HPDE6-E6E7 (cell line): ENCODE data around the gene ERBB3.

ENCODE experiments used
- DNase-seq: peaks from one replicate; pipeline ENCODE4 v3.0.0; 2011; ENCODE audit warnings: missing footprints; ENCODE audit errors: extremely low spot score

Gene ERBB3

DNA sequence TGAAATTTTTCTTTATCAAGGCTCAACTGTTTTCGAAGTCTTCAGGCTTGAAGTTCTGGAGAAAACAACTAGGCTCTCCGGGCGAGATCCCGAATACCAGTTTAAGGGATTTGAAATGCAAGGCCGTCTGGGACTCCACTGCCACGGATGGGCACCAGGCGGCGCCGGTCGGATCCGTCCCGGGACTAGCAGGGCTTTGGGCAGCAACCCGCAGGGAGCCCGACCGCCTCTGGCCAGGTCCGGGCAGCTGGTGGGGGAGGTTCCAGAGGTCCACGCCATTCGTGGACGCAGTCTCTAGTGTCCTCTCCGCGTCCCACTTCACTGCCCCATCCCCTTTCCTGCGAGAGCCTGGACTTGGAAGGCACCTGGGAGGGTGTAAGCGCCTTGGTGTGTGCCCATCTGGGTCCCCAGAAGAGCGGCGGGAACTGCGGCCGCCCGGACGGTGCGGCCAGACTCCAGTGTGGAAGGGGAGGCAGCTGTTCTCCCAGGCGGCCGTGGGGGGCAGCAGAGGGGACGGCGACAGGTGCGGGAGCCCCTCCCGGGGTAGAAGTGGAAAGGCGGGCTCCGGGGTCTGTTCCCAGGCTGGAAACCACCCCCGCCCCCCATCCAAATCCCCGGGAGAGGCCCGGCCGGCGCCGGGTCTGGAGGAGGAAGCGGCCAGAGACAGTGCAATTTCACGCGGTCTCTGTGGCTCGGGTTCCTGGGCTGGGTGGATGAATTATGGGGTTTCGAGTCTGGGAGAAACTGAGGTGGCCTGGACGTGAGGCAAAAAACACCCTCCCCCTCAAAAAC, 838 bp upstream of the ERBB3 start:
- peak; percentile 87 for DNase-seq

DNA sequence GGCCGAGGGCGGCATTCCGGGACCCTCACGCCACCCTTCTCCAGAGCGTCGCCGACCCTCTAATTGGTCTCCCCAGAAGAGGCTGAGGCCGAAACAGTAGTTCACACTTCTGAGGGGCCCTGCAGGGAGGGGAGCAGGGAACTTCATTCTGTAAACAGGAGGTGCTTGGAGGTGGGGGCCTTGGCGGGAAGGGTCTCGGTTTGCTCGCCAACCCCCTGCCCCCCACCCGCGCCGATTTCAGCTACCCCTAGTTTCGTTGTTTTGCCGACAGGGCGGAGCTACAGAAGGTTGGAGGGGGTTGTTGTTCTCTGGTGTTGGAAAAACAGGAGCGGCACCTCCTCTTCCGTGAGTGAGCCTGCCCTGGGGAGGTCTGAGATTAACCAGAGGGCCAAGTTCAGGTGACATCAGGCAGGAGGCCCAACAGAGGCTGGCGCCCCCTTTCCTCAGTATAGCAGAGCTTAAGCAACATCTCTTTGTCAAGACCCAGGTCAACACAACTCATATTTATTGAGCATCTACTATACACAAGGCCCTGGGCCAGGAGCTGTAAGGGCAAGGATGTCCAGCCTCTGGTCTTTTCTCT, 682 bp downstream of the ERBB3 start:
- no peak for DNase-seq

DNA sequence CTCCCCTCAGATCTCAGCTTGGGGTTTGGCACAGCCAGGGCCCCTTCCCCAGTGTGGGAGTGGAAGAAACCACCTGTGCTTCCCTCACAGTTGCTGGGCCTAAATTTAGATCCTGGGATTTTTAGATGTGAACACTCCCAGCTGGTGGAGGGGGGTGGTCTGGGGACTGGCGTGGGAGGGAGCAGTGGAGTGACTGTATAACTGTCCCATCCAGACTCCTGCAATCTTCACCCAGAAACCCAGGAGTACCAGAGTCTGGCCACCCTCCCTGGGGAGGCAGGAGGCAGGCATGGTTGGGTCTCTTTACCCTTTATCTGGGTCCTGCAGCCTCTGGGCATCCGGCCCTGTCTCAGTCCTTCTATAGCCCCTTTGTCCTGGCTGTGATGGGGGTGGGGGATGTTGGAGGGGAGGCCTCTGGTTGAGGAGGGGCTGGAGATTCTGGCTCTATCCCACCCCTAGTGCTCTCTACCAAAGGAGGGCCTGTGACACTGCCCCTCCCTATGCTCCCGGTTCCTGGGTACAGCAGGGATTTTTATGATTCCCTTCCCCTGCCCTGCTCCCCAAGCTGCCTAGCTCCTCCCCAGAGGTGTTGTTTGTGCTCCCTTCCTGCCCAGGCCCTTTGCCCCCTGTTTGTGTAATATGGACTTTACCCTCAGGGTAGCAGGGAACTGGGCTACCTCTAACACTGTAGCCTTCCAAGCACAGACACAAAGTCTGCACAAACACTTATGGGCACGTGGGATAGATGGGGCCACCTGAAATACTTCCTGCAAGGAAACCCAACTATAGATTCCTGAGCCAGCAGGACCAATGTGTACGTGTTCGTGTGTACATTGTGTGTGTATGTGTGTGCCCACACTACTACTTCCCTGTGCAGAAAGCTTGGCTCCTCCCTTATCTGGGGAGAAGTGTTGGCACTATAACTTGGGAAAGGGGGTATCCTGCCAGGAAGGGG, 1.7 kb downstream of the ERBB3 start:
- no peak for DNase-seq

DNA sequence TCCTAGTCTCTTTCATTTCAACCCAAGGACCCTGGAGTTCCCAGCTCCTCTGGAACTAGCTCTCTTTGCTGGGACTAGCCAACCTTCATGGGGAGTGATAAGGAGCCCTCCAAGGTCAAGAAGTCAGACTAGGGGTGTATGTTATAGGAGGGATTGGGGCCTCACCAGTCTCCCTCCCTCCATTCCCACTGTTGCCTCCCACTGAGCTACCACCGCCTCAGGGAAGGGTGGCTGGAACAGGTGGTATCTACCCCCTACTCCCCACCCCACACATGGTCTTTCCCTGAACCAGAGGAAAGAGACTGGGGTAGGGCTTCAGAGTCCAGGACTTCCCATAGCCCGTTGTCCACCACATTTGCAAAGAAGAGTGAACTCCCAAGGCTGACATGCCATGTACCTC, 2.4 kb downstream of the ERBB3 start:
- DNase-seq = no peak

DNA sequence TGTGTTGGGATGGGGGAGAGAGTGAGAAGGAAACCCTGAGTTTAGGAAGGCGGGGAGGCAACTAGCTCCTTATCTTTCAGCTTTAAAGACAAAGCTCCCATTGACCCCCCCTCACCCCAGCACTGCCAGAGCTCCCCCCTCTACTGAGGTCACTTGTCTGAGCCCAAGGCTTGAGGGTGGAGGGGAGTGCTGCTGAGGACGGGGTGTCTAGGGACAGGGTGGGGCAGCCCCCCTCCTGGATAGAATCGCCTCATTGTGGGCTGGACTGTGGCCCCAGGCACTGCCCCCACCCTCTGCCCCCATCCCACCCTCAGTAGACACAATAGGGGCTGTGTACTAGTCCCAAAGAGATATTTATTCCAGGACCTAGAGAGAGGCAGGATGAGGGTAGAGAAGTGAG, 3.0 kb downstream of the ERBB3 start:
- DNase-seq = no peak

DNA sequence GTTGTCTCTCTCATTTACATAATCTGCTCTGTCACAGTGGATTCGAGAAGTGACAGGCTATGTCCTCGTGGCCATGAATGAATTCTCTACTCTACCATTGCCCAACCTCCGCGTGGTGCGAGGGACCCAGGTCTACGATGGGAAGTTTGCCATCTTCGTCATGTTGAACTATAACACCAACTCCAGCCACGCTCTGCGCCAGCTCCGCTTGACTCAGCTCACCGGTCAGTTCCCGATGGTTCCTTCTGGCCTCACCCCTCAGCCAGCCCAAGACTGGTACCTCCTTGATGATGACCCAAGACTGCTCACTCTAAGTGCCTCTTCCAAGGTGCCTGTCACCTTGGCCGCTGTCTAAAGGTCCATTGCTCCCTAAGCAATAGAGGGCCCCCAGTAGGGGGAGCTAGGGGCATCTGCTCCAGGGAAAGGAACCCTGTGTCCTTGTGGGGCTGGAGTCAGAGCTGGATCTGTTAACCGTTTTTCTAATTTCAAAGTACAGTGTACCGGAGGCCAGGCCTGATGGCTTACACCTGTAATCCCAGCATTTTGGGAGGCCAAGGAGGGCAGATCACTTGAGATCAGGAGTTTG, 5.1 kb downstream of the ERBB3 start:
- no peak for DNase-seq

DNA sequence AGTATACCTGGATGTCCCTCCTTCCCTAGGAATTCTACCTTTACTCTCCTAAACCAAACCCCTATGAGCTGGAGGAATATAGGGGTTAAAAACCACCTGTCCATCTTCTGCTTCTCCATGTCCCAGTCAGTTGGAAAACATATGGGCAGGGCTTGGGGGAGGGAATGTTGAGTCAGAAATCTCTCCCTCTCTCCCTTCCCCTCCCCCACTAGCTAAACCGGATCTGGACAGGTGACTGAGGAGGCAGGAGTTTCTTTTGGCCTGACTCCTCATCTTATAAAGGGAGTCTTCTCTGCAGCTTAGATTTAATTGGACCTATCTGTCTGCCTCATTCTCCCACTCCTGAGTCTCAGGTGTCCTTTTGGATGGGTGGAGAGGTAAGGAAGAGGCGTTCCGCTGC, 6.1 kb downstream of the ERBB3 start:
- peak; percentile 43 for DNase-seq

DNA sequence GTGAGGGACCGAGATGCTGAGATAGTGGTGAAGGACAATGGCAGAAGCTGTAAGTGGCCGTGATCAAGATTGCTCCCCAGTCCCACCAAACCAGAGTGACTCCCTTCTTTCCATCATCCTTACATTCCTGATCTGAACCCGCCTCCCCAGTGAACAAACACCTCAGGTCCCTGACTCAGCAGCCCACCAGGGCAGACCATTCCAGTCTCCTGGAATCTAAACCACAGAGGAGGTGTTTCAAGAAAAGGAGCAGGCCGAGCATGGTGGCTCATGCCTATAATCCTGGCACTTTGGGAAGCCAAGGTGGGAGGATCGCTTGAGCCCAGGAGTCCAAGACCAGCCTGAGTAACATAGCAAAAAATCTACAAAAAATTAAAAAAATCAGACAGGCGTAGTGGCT, 6.6 kb downstream of the ERBB3 start:
- no peak for DNase-seq

DNA sequence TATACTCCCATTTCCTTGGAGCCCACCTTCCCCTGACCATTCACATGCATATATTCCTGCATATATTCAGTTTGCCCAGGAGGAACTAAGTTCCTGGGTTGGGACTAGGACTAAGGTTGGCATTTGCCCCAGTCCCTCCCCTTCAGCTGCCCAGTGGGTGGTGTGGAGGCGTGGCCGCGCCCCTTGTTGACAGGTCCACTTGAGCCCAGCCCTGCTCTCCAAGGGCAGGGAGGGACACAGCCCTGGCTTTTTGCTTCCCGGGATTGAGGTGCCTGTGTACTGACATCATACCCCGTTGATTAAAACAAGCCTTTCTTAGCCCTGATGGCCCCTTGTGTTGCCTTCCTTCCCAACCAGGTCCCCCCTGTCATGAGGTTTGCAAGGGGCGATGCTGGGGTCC, 7.3 kb downstream of the ERBB3 start:
- DNase-seq = no peak

DNA sequence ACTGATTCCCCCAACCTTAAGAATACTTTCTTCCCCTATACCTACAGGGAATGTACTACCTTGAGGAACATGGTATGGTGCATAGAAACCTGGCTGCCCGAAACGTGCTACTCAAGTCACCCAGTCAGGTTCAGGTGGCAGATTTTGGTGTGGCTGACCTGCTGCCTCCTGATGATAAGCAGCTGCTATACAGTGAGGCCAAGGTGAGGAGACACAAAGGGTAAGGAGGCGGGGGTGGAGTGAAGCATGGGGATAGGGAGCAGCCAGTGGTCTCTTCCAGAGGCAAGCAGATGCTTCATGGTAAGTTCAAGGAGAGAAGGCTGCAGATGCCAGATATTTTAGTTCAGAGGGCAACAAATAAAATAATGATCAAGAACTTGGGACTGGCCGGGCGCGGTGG, 17.8 kb downstream of the ERBB3 start:
- DNase-seq = no peak

DNA sequence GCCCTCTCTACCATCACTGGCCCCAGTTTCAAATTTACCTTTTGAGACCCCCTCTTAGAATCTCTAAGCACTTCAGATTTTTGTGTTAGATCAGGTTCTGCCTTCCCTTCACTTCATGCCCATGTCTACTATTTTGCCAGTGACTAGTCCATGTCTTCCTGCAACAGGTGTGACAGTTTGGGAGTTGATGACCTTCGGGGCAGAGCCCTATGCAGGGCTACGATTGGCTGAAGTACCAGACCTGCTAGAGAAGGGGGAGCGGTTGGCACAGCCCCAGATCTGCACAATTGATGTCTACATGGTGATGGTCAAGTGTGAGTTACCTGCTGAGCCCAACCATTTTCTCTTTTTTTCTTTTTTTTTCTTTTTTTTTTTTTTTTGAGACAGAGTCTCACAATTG, 18.6 kb downstream of the ERBB3 start:
- no peak for DNase-seq

DNA sequence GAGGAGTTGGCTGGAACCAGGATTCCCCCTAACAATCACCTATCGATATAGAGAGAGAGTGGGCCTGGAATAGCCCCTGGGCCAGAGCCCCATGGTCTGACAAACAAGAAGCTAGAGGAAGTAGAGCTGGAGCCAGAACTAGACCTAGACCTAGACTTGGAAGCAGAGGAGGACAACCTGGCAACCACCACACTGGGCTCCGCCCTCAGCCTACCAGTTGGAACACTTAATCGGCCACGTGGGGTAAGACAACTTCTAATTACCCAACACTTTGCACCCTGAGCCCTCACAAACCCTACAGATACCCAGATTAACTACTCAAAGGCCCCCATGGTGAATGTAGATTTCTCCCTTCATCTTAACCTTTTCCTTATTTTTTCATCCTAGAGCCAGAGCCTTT, 19.8 kb downstream of the ERBB3 start:
- no peak for DNase-seq

DNA sequence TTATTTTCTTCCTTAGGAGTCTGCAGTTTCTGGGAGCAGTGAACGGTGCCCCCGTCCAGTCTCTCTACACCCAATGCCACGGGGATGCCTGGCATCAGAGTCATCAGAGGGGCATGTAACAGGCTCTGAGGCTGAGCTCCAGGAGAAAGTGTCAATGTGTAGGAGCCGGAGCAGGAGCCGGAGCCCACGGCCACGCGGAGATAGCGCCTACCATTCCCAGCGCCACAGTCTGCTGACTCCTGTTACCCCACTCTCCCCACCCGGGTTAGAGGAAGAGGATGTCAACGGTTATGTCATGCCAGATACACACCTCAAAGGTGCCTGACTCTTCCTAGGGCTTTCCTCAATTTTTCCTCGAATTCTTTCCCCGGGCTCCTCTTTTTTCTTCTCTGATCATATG, 21.1 kb downstream of the ERBB3 start:
- no peak for DNase-seq

DNA sequence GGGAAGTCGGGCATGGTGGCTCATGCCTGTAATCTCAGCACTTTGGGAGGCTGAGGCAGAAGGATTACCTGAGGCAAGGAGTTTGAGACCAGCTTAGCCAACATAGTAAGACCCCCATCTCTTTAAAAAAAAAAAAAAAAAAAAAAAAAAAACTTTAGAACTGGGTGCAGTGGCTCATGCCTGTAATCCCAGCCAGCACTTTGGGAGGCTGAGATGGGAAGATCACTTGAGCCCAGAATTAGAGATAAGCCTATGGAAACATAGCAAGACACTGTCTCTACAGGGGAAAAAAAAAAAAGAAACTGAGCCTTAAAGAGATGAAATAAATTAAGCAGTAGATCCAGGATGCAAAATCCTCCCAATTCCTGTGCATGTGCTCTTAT, 22.7 kb downstream of the ERBB3 start:
- DNase-seq = no peak

DNA sequence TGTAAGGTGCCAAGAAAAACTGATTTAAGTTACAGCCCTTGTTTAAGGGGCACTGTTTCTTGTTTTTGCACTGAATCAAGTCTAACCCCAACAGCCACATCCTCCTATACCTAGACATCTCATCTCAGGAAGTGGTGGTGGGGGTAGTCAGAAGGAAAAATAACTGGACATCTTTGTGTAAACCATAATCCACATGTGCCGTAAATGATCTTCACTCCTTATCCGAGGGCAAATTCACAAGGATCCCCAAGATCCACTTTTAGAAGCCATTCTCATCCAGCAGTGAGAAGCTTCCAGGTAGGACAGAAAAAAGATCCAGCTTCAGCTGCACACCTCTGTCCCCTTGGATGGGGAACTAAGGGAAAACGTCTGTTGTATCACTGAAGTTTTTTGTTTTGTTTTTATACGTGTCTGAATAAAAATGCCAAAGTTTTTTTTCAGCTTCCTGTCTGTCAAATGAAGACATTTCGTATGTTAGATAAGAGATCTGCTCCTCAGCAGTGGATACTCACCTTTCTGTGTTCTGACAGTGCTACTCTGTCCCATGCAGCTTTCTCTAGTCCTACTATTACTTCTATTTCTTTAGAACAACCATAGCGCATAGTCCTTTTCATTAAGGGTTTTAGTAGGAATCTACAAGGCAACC, 23.2 kb downstream of the ERBB3 start:
- no peak for DNase-seq

DNA sequence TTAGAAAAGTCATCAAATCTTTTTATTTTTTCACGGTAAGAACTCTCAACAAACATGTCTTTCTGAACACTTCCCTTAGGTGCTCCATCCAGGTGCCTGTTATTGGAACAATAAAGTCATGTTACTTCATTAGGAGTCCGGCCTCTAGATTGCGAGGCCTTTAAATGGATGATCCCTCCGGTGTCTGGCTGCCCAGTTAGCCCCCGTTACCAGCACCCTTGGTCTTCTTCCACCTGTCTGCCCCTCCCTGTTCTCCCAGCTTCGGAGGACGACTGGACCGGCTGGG, 23.8 kb downstream of the ERBB3 start:
- DNase-seq = no peak

DNA sequence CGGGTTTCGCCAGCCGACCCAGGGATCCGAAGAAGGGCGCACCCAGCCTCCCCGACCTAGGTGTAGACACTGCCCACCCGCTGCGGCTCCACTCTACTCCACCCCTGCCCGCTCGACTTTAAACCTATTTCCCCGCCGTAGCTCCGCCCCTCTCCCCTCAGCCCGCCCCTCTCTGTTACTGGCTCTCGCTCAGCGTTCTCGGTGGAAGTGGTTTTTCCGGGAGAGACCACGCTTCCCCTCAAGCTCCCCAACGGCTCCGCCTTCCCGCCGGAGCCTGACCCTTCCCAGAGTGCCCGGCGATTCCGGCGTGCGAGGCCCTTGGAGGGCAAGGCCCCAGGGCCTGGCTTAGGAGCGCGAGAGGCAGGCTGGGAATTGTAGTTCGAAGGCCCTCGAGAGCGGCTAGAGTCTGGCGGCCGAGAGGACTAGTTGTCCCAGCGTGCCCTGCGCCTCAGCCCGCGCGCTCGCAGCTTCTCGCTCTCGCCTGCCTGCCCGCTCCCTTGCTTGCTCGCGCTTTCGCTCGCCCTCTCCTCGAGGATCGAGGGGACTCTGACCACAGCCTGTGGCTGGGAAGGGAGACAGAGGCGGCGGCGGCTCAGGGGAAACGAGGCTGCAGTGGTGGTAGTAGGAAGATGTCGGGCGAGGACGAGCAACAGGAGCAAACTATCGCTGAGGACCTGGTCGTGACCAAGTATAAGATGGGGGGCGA, 24.3 kb downstream of the ERBB3 start, which contains the start of gene PA2G4:
TSS of gene PA2G4 (plus strand) at position 451 of the 706 bp plus-strand sequence. CDS start at position 630, 179 bp downstream.
- peak; percentile 98 for DNase-seq

DNA sequence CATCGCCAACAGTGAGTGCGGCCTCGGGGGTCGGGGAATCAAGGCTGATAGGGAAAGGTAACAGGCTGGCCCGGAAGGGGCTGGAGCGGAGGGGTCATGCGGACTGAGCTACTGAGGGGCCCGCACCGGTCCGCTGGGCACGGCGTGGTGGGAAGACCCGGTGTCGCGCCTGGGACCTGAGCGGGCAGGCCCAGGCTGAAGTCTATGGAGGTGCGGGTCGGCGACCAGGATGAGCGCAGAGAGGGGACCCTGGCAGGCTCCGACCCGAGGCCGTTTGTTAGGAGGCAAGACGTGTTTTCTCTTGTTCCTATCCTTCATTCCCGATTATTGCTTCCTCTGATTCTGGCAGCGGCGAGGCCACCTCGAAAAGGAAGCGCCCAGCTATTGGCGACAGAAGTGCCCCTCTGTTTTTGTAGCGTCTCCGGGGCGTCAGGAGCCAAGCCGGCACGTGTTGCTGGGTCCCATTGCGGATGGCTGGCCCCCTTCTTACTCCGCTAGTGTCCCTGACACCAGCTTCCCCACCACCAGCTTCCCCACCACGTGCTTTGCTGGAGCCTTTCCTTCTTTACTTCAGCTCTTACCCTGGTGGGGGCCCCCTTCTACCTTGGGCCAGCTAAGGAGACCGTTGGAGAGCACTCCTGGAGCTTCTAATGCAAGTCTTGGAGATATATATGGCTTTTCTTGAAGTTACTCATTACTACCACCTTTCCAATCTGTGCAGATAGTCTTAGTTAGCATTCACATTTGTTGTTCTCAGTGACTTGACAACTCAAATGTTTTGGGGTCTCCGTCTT, 25.0 kb downstream of the ERBB3 start:
- no peak for DNase-seq

DNA sequence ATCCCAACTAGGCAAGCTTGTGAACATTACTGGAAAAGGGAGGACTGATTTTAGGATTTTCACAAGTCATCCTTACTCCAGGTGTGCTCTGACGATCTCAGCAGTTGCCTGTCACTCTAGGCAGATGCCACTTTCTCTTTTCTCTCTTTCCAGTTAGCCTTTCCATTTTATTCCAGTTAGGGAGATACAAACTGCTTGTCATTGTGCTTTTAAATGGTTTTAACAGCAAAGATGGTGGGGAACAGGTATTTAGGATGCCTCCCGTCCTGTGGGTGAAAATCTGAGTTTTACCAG, 25.6 kb downstream of the ERBB3 start:
- DNase-seq = no peak

DNA sequence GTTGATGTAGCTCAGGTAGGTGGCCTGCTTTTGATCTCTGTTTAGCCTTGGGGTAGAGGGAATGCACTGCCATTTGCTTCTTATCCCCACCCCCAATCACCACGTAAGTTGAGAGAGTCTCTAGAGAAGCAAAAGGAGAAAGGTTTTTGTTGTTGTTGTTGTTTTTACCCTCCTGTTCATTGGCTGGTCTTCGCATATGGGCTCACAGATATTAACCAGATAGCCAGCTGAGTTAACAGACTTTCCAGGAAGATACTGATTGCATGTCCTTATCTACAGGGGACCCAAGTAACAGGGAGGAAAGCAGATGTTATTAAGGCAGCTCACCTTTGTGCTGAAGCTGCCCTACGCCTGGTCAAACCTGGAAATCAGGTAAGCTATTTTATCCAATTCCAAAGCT, 27.3 kb downstream of the ERBB3 start:
- DNase-seq = no peak

DNA sequence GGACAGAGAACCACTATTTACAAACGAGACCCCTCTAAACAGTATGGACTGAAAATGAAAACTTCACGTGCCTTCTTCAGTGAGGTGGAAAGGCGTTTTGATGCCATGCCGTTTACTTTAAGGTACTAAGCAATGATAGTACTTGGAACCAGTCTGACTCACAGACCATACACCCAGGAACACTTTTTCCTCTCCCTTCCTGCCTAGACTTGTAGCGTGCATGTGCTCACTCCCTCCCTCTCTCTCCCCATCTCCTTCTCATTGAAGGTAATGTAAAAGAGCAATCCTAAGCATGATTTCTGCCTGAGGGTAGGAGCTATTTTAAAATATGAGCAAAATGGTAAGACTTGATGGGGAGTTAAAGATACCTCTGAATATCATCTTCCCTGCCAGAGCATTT, 30.6 kb downstream of the ERBB3 start:
- peak; percentile 73 for DNase-seq
